Breast epithelium (tissue), 4 donors: ENCODE results near the gene CDC25A. TPM values are rescaled to one million over a fixed set of nuclear protein-coding genes. Genes with fewer than 3 reads are reported as not detected.

Experiments used
- DNase-seq, 2 donors: peaks; one replicate each; pipeline ENCODE4 v3.0.0-alpha.2; 2019; ENCODE audit warnings: low spot score in 2 of 2
- H3K27ac ChIP-seq, 2 donors: fragments of 200-600 bp; sonication (generic) in 1 of 2; one replicate each; pipeline ENCODE4 v1.5.1; 2016 to 2019; ENCODE audit warnings: mild to moderate bottlenecking in 1 of 2
- H3K27me3 ChIP-seq, 2 donors: fragments of 200-600 bp; sonication (generic) in 1 of 2; one replicate each; pipeline versions ENCODE4 v1.5.1 to v1.6.0; 2017 to 2019; ENCODE audit warnings: control low read depth in 1 of 2, mild to moderate bottlenecking in 1 of 2
- H3K36me3 ChIP-seq: fragments of 200-600 bp; one replicate; pipeline ENCODE4 v1.5.1; 2019
- H3K4me1 ChIP-seq, 2 donors: fragments of 200-600 bp; sonication (generic); one replicate each; pipeline ENCODE4 v1.5.1; 2016 to 2019; ENCODE audit warnings: control low read depth in 1 of 2
- H3K4me3 ChIP-seq, 3 donors: fragments of 200-600 bp; sonication (generic); 1 replicate in 2 of 3; 2 replicates in 1 of 3; pipeline ENCODE4 v1.5.1; 2016 to 2019; ENCODE audit warnings: mild to moderate bottlenecking in 3 of 3, moderate library complexity in 2 of 3
- H3K9me3 ChIP-seq, 2 donors: fragments of 200-600 bp; sonication (generic) in 1 of 2; one replicate each; pipeline ENCODE4 v1.5.1; 2016 to 2019; ENCODE audit warnings: control low read depth in 1 of 2
- CTCF ChIP-seq, 3 donors: fragments of 450-650 bp; IDR thresholded peaks; one replicate each; pipeline ENCODE4 v1.5.1; 2016 to 2017; ENCODE audit warnings: antibody characterized with exemption in 3 of 3, mild to moderate bottlenecking in 3 of 3, moderate library complexity in 3 of 3
- POLR2A ChIP-seq: fragments of 450-650 bp; IDR thresholded peaks from one replicate; pipeline ENCODE4 v1.6.1; 2016; ENCODE audit warnings: antibody characterized with exemption, mild to moderate bottlenecking, moderate library complexity
- POLR2AphosphoS5 ChIP-seq, 3 donors: sonication (generic); formaldehyde crosslinking; IDR thresholded peaks; one replicate each; pipeline ENCODE4 v1.6.1; 2017; ENCODE audit warnings: antibody characterized with exemption in 3 of 3
- intact Hi-C: fragments of 100-400 bp; cut with DNase I; formaldehyde crosslinking; loops from one replicate; pipeline ENCODE4 v1.15.1; 2023; ENCODE audit warnings: low total_unique reads
- total RNA-seq, 3 donors: library from RNA; depleted of rRNA; stranded (reverse); fragments of >200 nt; gene quantifications; one replicate each; pipeline ENCODE4 v1.1.0, GENCODE V29; 2016

CDC25A gene
- total RNA-seq, 3 donors from 2014 or later = 0.80 to 2.6 (median 1.3) TPM

- no peaks in the 10 kb centered on the region for H3K36me3 ChIP-seq
- no peak overlapping the region for H3K27ac ChIP-seq
- intact Hi-C loops = no loop called here
- H3K27me3 ChIP-seq = no peaks in the 10 kb centered on the region
- no peaks in the 10 kb centered on the region for H3K9me3 ChIP-seq
- TF ChIP-seq POLR2A (no peak), CTCF (IDR thresholded peaks at IDR 0.05) (no peak), POLR2AphosphoS5 (IDR thresholded peaks at IDR 0.05) (no peak)
- DNase-seq = no peak
- H3K4me1 ChIP-seq = no peaks in the 10 kb centered on the region
- H3K4me3 ChIP-seq = no peak overlapping the region
Observed at GRCh38 chr3:48226939-48227338, 38.7 kb upstream of the CDC25A start.

GRCh38 chr3:48225587-48225986, 37.4 kb upstream of the CDC25A start:
- Histone ChIP-seq H3K4me3 (no peak overlapping the region), H3K27me3 (no peaks in the 10 kb centered on the region), H3K36me3 (no peaks in the 10 kb centered on the region), H3K27ac (no peak overlapping the region), H3K9me3 (no peaks in the 10 kb centered on the region), H3K4me1 (no peaks in the 10 kb centered on the region)
- TF ChIP-seq POLR2A (no peak), CTCF (IDR thresholded peaks at IDR 0.05) (no peak), POLR2AphosphoS5 (IDR thresholded peaks at IDR 0.05) (no peak)
- DNase-seq = no peak
- intact Hi-C loops = no loop called here

GRCh38 chr3:48222616-48223513, 34.6 kb upstream of the CDC25A start, which contains the start of gene CAMP:
CAMP (plus strand) TSS chr3:48223495; CDS start chr3:48223512, 17 bp downstream.
- Histone ChIP-seq H3K9me3 (no peaks in the 10 kb centered on the region), H3K27ac (peak within 1 kb of the TSS; percentile 60 to 76), H3K36me3 (no peaks in the 10 kb centered on the region), H3K4me1 (no peaks in the 10 kb centered on the region), H3K4me3 (no peak within 1 kb of the TSS), H3K27me3 (no peaks in the 10 kb centered on the region)
- TF ChIP-seq POLR2A (no peak), CTCF (IDR thresholded peaks at IDR 0.05) (no peak), POLR2AphosphoS5 (IDR thresholded peaks at IDR 0.05) (peak in 2 of 3 donors; percentile 27 to 37)
- peak; percentile 87 to 92 for DNase-seq
- intact Hi-C loops = no loop called here

GRCh38 chr3:48220746-48221145, 32.5 kb upstream of the CDC25A start:
- DNase-seq = no peak
- no peak overlapping the region for H3K4me3 ChIP-seq
- intact Hi-C loops = no loop called here
- no peaks in the 10 kb centered on the region for H3K9me3 ChIP-seq
- H3K27me3 ChIP-seq = no peaks in the 10 kb centered on the region
- H3K36me3 ChIP-seq = no peaks in the 10 kb centered on the region
- TF ChIP-seq CTCF (IDR thresholded peaks at IDR 0.05) = no peak
- TF ChIP-seq POLR2AphosphoS5 (IDR thresholded peaks at IDR 0.05) = no peak
- TF ChIP-seq POLR2A = no peak
- H3K27ac ChIP-seq = no peak overlapping the region
- no peaks in the 10 kb centered on the region for H3K4me1 ChIP-seq

- Histone ChIP-seq H3K9me3 (no peaks in the 10 kb centered on the region), H3K27ac (no peak overlapping the region), H3K4me3 (no peak overlapping the region), H3K36me3 (no peaks in the 10 kb centered on the region), H3K4me1 (peaks cover 0 to 5% of the 10 kb centered on the region in 2 donors), H3K27me3 (no peaks in the 10 kb centered on the region)
- intact Hi-C loops = no loop called here
- TF ChIP-seq POLR2AphosphoS5 (IDR thresholded peaks at IDR 0.05) (no peak), POLR2A (no peak), CTCF (IDR thresholded peaks at IDR 0.05) (no peak)
- DNase-seq = no peak
Observed at GRCh38 chr3:48219543-48219942, 31.3 kb upstream of the CDC25A start.
